KBM-7 (cell line): ENCODE results near the gene SDK1.
A peak's percentile ranks its signal among the peaks of the same experiment; 100 is the strongest.

Experiments used
- DNase-seq: peaks from one replicate; pipeline ENCODE4 v3.0.0-alpha.2; 2015
- in situ Hi-C: fragments of 300-500 bp; cut with MboI; formaldehyde crosslinking; loops from 2 replicates; pipeline ENCODE4 v1.14.3; 2020; ENCODE audit warnings: low sequenced_read_pairs, low pct_unique_long_range_greater_than_20kb, mixed read lengths

The SDK1 gene

DNA sequence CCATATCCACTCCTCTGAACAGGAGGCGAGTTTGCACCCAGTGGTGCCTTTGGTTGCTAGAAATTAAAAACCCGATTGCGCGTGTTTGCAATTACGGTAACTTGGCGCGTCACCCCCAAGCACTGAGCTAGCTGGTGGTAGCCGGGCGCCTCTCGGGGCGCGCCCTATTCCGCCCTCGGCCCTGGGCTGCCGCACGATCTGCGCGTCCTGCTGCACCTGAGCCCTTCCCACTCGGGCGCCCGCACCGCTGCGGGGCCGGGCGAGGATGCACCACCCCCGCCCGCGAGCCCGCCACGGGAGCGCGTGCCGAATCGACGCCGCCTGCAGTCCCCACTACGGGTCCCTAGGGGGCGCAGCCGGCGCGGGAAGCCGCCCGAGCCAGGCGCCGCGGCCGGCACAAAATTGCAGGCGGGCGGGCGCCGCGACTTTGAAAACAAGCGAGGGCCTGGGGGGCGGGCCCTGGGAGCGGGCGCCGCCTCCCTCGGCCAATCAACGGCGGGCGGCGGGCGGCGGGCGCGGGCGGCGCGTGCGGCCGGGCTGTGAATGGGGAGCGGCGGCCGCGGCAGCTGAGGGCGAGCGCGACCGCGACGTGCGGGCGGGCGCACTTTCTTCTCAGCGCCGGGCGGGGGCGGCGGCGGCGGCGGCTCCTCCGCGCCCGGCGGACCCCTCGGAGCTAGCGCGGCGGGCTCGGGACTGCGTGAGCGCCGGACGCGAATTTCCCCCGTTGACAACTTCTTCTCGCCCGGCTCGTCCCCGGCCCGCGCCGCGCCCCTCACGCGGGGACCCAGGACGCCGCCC, at the start of gene SDK1:
Gene SDK1 (plus strand): TSS at position 602 of the 798 bp plus-strand sequence. CDS start 335 bp downstream, outside the sequence.
- DNase-seq = peak; percentile 92
- in situ Hi-C loops = no loop called here

DNA sequence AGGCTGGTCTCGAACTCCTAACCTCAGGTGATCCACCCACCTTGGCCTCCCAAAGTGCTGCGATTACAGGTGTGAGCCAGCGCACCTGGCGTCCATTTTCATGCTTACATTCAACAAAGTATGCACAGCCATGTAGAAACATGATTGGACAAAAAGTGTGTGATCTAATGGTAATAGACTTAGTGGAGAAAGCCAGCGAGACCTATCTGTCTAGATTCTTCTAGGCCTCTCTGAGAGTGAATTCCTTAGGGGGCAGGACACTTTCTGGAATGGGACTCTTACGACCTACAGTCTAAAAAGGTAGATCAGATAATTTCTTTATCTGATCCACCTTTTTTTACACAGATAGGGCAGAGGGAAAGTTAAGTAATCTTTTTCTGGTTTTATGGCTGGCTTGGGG, 46.3 kb upstream of the SDK1 start:
- in situ Hi-C loops = no loop called here
- DNase-seq = no peak

DNA sequence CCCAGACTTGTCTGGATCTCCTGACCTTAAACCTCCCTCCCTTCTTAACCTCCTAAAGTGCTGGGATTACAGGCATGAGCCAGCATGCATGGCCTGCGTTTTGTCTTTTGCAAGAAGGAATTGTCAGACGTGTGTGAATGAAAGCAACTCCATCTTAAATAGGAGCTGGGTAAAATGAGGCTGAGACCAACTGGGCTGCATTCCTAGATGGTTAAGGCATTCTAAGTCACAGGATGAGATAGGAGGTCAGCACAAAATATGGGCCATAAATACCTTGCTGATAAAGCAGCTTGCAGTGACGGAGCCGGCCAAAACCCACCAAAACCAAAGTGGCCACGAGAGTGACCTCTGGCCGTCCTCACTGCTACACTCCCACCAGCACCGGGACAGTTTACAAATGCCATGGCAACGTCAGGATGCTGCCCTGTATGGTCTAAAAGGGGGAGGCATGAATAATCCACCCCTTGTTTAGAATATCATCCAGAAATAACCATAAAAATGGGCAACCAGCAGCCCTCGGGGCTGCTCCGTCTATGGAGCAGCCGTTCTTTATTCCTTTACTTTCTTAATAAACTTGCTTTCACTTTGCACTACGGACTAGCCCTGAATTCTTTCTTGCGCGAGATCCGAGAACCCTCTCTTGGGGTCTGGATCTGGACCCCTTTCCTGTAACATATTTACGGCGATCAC, 41.2 kb upstream of the SDK1 start:
- no peak for DNase-seq
- in situ Hi-C loops = no loop called here

DNA sequence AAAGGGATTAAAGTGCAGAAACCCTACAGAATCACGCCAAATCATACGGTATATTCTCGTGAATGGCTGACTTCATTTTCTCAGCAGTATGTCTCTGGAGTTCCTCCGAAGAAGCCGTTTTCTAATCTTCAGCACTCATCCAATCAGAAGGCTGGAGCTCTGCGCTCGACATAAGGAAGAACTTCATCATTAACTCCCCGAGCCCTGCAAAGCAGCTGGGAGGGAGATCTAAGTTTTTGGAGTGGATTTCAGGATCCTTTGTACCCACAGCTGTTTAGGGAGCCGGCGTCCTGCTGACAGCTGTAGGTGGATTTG, 40.7 kb upstream of the SDK1 start:
- in situ Hi-C loops = no loop called here
- DNase-seq = no peak

- in situ Hi-C loops = no loop called here
- no peak for DNase-seq
Observed at GRCh38 chr7:3264693-3265339, 36.2 kb upstream of the SDK1 start.

DNA sequence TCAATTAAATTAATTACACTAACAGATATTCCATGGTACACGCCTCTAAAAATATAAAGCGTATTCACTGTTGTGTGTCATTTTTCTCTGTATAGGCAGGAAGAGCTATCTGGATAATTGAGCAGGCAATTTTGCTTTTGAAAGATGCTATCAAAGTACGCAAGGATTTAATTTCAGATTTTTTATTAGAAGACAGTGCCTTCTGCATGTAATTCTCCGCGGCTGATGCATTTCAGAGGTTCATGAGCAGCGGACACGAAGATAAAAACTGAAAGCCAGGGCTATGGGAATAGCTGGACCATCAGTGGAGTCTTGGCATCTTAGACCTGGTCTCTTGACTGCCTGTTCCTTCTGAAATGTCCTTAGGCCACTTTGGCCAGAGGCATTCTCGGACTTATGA, 35.7 kb upstream of the SDK1 start:
- in situ Hi-C loops = no loop called here
- DNase-seq = no peak

DNA sequence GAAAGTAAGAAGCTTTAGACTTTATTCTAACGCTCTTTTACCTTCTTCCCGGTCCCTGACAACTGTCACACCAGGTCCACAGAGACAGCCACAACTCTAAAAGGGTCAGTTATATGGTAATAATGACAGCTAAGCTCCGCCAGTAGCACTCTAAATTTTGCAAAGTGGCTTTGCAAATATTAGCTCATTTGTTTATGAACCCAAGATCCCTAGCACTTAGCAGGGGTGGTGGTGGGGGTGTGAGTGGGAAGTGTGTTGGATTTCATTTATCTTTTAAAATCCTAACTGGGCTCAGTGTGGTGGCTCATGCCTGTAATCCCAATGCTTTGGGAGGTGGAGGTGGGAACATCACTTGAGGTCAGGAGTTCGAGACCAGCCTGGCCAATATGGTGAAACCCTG, 34.8 kb upstream of the SDK1 start:
- DNase-seq = no peak
- in situ Hi-C loops = no loop called here

- in situ Hi-C loops = no loop called here
- DNase-seq = no peak
Observed at GRCh38 chr7:3267966-3268690, 32.9 kb upstream of the SDK1 start.

DNA sequence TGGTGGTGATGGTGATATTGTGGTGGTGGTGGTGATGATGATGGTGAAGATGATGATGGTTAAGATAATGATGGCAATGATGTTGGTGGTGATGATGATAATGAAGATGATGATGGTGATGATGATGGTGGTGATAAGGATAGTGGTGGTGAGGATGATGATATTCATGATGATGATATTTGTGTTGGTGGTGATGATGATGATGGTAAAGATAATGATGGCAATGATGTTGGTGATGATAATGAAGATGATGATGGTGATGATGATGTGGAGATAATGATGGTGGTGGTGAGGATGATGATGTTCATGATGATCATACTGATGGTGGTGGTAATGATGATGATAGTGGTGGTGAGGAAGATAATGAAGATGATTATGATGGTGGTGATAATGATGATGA, 30.7 kb upstream of the SDK1 start:
- in situ Hi-C loops = no loop called here
- DNase-seq = no peak

DNA sequence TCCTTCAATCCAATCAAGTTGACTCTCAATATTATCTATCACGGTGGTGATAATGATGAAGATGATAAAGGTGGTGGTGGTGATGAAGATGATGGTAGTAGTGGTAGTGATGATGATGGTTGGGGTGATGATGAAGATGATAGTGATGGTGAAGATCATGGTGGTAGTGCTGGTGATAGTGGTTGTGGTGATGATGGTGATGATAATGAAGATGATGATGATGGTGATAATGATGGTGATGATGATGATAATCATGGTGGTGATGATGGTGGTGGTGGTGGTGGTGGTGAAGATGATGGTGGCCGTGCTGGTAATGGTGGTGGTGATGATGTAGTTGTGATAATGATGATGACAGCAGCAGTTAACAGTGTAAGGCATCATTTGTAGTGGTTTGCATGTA, 29.8 kb upstream of the SDK1 start:
- DNase-seq = no peak
- in situ Hi-C loops = no loop called here

DNA sequence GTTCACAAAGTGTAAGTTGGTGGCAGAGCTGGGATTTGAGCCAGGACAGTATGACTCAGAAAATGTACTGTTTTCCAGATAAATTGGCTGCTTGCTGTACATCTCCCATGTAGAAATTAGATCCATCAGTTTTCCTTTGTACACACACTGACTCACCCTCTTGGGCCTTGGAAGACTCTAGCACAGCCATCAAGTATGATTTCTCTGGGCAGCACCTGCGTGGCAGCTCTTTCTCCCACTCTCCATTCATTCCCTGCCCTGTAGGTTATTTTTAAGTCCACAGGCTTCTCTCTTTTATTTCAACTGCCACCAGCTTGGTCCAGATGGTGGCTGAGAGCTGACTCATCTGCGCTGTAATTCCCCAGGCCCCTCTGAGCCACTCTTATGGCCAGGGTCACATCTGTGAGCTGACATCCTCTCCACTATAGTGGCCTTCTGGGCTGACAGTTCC, 28.3 kb upstream of the SDK1 start:
- in situ Hi-C loops = no loop called here
- DNase-seq = no peak

DNA sequence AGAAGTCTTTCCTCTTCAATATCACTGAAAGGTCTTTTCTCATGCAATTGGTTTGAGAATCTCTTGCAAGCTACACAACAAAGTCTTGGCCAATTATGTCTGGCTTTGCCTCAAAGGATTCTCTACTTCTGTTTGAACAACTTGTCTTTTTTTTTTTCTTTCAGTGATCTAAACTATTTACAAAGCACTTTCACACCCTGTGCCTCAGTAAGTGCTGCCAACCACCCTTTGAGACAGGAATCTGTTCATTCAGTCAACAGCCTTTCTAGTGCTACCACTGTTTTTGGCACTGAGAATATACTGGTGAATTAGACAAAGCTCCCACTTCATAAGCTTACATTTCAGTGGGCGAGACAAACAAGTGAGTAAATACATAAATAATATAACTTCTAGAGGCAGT, 26.9 kb upstream of the SDK1 start:
- in situ Hi-C loops = no loop called here
- no peak for DNase-seq

DNA sequence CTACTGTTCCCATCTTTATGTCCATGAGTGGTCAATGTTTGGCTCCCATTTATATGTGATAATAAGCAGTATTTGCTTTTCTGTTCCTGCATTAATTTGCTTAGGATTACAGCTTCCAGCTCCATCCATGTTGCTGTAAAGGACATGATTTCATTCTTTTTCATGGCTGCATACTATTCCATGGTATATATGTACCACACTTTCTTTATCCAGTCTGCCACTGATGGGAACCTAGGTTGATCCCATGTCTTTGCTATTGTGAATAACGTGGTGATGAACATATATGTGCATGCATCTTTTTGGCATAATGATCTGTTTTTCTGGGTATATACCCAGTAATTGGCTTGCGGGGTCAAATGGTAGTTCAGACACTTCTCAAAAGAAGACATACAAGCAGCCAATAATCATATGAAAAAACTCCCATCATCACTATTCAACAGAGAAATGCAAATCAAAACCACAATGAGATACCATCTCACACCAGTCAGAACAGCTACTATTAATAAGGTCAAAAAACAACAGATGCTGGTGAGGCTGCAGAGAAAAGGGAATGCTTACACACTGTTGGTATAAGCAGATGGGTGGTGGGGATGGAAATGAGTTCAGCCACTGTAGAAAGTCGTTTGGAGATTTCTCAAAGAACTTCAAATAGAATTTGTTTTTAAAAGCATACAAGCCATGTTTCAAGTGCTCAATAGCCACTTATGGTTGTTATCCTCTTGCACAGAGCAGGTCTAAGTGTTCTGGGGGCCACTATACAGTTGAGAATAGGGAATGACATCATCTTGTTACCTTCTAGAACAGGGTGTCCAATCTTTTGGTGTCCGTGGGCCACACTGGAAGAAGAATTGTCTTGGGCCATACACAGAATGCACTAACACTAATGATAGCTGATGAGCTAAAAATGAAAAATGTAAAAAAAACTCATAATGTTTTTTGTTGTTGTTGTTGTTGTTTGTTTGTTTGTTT, 23.2 kb upstream of the SDK1 start:
- no peak for DNase-seq
- in situ Hi-C loops = no loop called here

DNA sequence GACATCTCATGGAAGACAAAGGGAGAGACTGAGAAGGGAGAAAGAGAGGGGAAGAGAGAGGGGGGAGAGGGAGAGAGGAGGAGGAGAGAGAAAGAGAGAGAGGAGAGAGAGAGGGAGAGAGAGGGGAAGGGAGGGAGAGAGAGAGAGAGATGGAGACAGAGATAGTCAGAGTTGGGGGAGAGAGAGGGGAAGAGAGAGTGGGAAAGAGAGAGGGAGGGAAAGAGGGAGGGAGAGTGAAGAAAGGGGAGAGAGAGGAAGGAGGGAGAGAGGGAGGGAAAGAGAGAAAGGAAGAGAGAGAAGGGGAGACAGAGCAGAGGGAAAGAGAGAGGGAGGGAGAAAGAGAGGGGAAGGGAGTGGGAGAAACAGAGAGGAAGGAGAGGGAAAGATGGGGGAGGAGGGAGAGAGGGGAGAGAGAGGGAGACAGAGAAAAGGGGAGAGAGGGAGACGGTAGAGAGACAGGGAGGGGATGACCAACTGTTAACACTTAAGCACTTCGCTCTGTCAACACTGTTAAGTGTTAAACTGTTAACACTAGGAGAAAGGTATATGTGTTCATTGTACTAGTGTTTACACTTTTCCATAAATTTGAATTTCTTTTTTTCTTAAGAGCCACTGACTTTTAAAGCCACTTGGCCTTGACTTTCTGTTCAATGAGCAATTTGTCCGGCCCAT, 21.8 kb upstream of the SDK1 start:
- in situ Hi-C loops = no loop called here
- DNase-seq = no peak

DNA sequence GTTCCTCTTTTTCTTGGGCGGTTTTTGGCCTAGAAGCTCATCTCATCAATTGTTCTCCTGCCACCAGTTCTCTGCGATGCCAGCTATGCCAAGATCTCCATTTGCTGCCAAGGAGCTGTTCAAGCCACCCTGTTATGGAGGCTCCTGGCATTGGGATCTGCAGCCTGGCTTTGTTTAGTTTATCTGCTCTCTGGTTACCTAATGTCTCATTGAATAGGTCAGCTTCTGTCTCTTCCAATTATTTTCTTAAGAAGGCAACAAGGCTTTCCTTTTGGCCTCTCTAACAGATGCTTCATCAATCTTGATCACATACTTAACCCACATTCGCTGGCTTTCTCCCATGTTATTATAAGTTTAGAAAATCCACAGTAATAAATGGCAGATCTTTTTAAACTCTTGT, 20.6 kb upstream of the SDK1 start:
- no peak for DNase-seq
- in situ Hi-C loops = no loop called here

DNA sequence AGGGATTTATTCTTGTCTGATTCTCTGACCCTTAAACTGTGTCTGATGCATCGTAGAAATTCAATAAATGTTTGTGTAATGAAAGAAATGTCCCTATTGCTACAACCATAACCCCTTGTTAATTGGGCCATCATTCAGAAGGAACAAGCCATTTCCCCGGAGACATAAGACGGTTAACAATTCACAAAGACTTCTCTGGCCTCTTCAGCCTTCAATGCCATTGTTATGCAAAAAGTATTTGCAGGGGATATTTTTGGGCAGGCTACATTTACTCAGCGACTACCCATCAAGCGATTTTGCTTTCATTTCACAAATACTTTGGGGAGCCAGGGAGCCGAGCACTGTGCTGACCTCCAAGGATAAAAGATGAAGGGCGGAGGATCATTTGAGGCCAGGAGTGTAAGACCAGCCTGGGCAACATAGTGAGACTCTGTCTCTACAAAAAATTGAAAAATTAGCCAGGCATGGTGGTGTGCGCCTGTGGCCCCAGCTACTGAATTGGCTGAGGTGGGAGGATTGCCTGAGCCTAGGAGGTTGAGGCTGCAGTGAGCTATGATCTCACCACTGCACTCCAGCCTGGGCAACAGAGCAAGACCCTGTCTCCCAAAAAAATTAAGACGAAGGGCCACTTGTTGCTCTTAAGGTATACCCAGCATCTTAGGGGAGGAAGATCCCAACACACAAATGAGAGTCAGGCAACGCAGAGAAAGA, 20.0 kb upstream of the SDK1 start:
- in situ Hi-C loops = no loop called here
- DNase-seq = no peak

DNA sequence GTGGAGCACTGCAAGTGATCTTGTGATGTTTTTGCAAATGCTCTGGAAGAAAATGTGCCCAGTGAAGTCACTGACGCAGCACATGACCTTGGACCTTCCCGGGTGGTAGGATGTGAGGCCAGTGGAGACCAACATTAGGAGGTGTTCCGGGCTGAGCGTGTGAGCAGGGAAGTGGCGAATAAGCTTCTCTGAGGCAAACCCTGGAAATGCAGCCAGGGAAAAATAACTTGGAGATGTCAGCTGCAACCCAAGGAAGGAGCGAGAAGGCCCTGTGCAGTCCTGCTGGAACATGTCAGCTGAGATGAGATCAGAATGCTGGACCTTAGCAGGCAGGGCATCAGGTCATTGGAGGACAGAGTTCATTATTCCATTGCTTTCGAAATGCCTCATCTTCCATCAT, 18.6 kb upstream of the SDK1 start:
- DNase-seq = no peak
- in situ Hi-C loops = no loop called here
